ENCODE measurements around the gene ELMOD1.

- no peak for TF ChIP-seq TAF1 (IDR thresholded peaks at IDR 0.05; ENCODE audit: borderline replicate concordance, insufficient read depth, low read length)
- no peak for TF ChIP-seq POLR2AphosphoS5 (IDR thresholded peaks at IDR 0.05; ENCODE audit: low read depth, low read length)
- TF ChIP-seq SIN3A (IDR thresholded peaks at IDR 0.05; ENCODE audit: borderline replicate concordance, insufficient read depth, low read length), result no peak
Observed at GRCh38 chr11:107567739-107568335, 23.1 kb upstream of the ELMOD1 start.
